C4-2B (cell line): ENCODE results near the gene DNAJB12.

Experiments
- H3K27ac ChIP-seq: fragments of 450-650 bp; 2 replicates; pipeline ENCODE4 v1.5.1; 2017
- CTCF ChIP-seq: fragments of 450-650 bp; conservative IDR thresholded peaks from 2 replicates; pipeline ENCODE4 v1.5.1; 2017; ENCODE audit warnings: mild to moderate bottlenecking
- ZFX ChIP-seq: fragments of 450-650 bp; IDR thresholded peaks from 2 replicates; pipeline ENCODE4 v1.6.1; 2017

Gene DNAJB12

GRCh38 chr10:72323108-72323749 is 31.5 kb downstream of the DNAJB12 start:
- TF ChIP-seq CTCF, result no peak
- no peak for TF ChIP-seq ZFX
- H3K27ac ChIP-seq, result no peak overlapping the region

GRCh38 chr10:72322280-72323058 is 32.2 kb downstream of the DNAJB12 start:
- H3K27ac ChIP-seq, result no peak overlapping the region
- TF ChIP-seq ZFX (no peak), CTCF (no peak)

GRCh38 chr10:72322030-72322279 is 32.8 kb downstream of the DNAJB12 start:
- no peak for TF ChIP-seq ZFX
- TF ChIP-seq CTCF, result no peak
- no peak overlapping the region for H3K27ac ChIP-seq

- TF ChIP-seq ZFX, result no peak
- TF ChIP-seq CTCF, result no peak
- H3K27ac ChIP-seq, result peak overlapping the region; percentile 11
Measured at GRCh38 chr10:72321248-72322029, 33.3 kb downstream of the DNAJB12 start.

GRCh38 chr10:72320676-72321247 is 34.0 kb downstream of the DNAJB12 start:
- TF ChIP-seq CTCF (no peak), ZFX (no peak)
- H3K27ac ChIP-seq, result peak overlapping the region; percentile 11

- TF ChIP-seq ZFX (no peak), CTCF (no peak)
- H3K27ac ChIP-seq, result peak overlapping the region; percentile 11; the same call in 1 of the 2 replicates
Measured at GRCh38 chr10:72319416-72320254, 35.1 kb downstream of the DNAJB12 start.
